ENCODE measurements around the gene KLHL12. TPM values are rescaled to one million over a fixed set of nuclear protein-coding genes. Genes with fewer than 3 reads are reported as not detected.

Gene KLHL12
- polyA plus RNA-seq: 55.7 and 60.5 TPM in 2 replicates

GRCh38 chr1:202926581-202927491, at the start of gene KLHL12:
Gene KLHL12 (minus strand): TSS chr1:202927234. CDS start chr1:202925162, 2,072 bp downstream.

DNA sequence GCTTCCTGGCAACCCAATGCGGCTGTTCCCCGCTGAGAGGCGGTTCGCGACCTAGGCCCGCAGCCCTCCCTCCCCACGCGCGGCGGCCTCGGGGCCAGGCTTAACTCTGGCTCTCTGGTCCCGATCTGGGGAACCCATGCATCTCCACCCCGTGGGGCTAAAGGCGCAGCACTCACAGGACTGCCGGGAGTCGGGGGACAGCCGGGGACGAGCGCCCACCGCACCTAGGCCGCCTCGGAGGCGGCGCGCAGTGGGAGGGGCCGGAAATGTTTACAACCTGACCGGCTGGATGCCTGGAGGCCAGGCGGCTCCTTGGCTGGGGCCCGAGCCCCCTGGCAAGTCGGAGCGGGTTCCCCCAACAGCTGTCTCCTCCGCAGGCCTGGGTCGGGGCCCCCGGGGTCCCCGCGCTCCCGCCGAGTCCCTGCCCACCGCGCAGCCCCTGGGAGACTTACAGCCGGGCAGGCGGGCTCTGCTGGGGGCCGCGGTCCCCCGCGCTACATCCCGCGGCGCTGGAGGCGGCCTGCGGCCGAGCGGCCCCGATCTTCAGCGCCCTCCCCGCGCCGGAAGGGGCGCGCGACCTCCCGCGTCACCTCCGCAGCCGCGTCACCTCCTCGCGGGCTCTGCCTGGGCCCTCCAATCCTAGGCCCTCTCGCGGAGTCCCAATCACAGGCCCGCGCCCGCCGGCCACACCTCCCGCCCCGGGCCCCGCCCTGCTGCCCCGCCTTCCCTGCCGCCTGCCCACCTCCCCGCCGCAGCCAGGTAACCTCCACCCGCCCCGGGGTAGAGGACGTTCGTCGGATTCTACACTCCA, 30.9 kb upstream of the KLHL12 start, which contains the start of gene ADIPOR1:
Gene ADIPOR1, minus strand, starts transcription at position 580 of the 811 bp plus-strand sequence. CDS start 7,242 bp downstream, outside the sequence.

GRCh38 chr1:202888531-202889360, 38.3 kb downstream of the KLHL12 start, which contains the start of gene RABIF:
Gene RABIF (minus strand): TSS chr1:202889149. CDS start chr1:202889098, 51 bp downstream.

Other genes with a start within 250 kb of the KLHL12 start
- 21.8 and 30.2 TPM in 2 replicates for gene SYT2, start 216.8 kb downstream of the KLHL12 start, polyA plus RNA-seq
- gene KDM5B, start 118.8 kb downstream of the KLHL12 start, polyA plus RNA-seq: 13.8 and 17.8 TPM in 2 replicates
- gene PCAT6, start 116.3 kb downstream of the KLHL12 start, polyA plus RNA-seq: 0.69 TPM in 1 of 2 replicates, not detected in the other
- 15.4 and 16.3 TPM in 2 replicates for gene RABIF, start 38.1 kb downstream of the KLHL12 start, polyA plus RNA-seq
- 67.0 and 69.0 TPM in 2 replicates for gene ADIPOR1, start 31.1 kb upstream of the KLHL12 start, polyA plus RNA-seq
- gene CYB5R1, start 40.0 kb upstream of the KLHL12 start, polyA plus RNA-seq: 80.6 and 117 TPM in 2 replicates
- 12.0 and 13.0 TPM in 2 replicates for gene TMEM183A, start 80.1 kb upstream of the KLHL12 start, polyA plus RNA-seq
- 0.23 and 0.97 TPM in 2 replicates for gene PPFIA4, start 99.3 kb upstream of the KLHL12 start, polyA plus RNA-seq
- gene MYOG, start 158.8 kb upstream of the KLHL12 start, polyA plus RNA-seq: not detected in 2 replicates
- gene ADORA1, start 200.5 kb upstream of the KLHL12 start, polyA plus RNA-seq: 1.4 TPM in 1 of 2 replicates, not detected in the other
- not detected in 2 replicates for gene MYBPH, start 248.6 kb upstream of the KLHL12 start, polyA plus RNA-seq

All from Purkinje cell (primary cell).